Fibroblast of lung (primary cell): Measurements from ENCODE around the gene PSMD1. TPM values are rescaled to one million over a fixed set of nuclear protein-coding genes. Genes with fewer than 3 reads are reported as not detected.
A peak's percentile ranks its signal among the peaks of the same experiment; 100 is the strongest.
"Not testable (repeated sequence)": the region's sequence is repeated elsewhere in the genome, so short reads cannot be mapped to it uniquely, and the experiment has no call there.

Experiments
- DNase-seq, 2 donors: peaks; one replicate each; pipeline versions ENCODE4 v3.0.0 to v3.0.0-alpha.2; 2010; ENCODE audit warnings: low read depth in 2 of 2
- H2AFZ ChIP-seq: 2 replicates; pipeline ENCODE4 v1.5.1; 2012; ENCODE audit warnings: low read length, control low read depth, inconsistent platforms
- H3K27ac ChIP-seq: 2 replicates; pipeline ENCODE4 v1.5.1; 2011; ENCODE audit warnings: low read length, control low read depth; ENCODE audit not compliant: insufficient read depth
- H3K27me3 ChIP-seq: 2 replicates; pipeline ENCODE4 v1.5.1; 2011; ENCODE audit warnings: mild to moderate bottlenecking, low read length; ENCODE audit not compliant: control insufficient read depth, insufficient read depth
- H3K36me3 ChIP-seq: 2 replicates; pipeline ENCODE4 v1.5.1; 2011; ENCODE audit warnings: low read length; ENCODE audit not compliant: control insufficient read depth, insufficient read depth
- H3K4me1 ChIP-seq: 2 replicates; pipeline ENCODE4 v1.5.1; 2011; ENCODE audit warnings: low read length; ENCODE audit not compliant: control insufficient read depth, insufficient read depth; ENCODE audit errors: extremely low read depth
- H3K4me2 ChIP-seq: 2 replicates; pipeline ENCODE4 v1.5.1; 2011; ENCODE audit warnings: low read length, control low read depth; ENCODE audit not compliant: insufficient read depth; ENCODE audit errors: extremely low read depth
- H3K4me3 ChIP-seq, 4 experiments: fragments of 200-600 bp in 1 of 4; sonication (generic) in 1 of 4; replicated peaks in 1 of 4; 2 replicates each; pipeline ENCODE4 v1.5.1; 2011 to 2016; ENCODE audit warnings: low read length in 4 of 4, low read depth in 3 of 4, mild to moderate bottlenecking in 3 of 4, control low read depth in 2 of 4, inconsistent platforms in 1 of 4, mixed read lengths in 1 of 4; ENCODE audit not compliant: insufficient read depth in 1 of 4; ENCODE audit errors: control extremely low read depth in 1 of 4
- H3K79me2 ChIP-seq: 2 replicates; pipeline ENCODE4 v1.5.1; 2012; ENCODE audit warnings: mild to moderate bottlenecking, low read length, inconsistent platforms; ENCODE audit not compliant: control insufficient read depth, insufficient read depth
- H3K9ac ChIP-seq: 2 replicates; pipeline ENCODE4 v1.5.1; 2011; ENCODE audit warnings: mild to moderate bottlenecking, low read length, control low read depth; ENCODE audit not compliant: insufficient read depth
- H3K9me3 ChIP-seq: 2 replicates; pipeline ENCODE4 v1.5.1; 2012; ENCODE audit warnings: low read depth, low read length; ENCODE audit not compliant: control insufficient read depth, insufficient read depth
- H4K20me1 ChIP-seq: 2 replicates; pipeline ENCODE4 v1.5.1; 2011; ENCODE audit warnings: low read length; ENCODE audit not compliant: control insufficient read depth, insufficient read depth; ENCODE audit errors: extremely low read depth
- EZH2 ChIP-seq: IDR thresholded peaks from 2 replicates; pipeline ENCODE4 v1.5.1; 2012; ENCODE audit warnings: low read length, control low read depth, mild to moderate bottlenecking; ENCODE audit errors: missing control alignments
- polyA plus RNA-seq, 2 donors: library from polyadenylated mRNA; depleted of rRNA in 1 of 2; stranded (reverse) in 1 of 2; unstranded in 1 of 2; fragments of >200 nt; gene quantifications; 2 replicates each; pipeline ENCODE4 v1.2.1, GENCODE V29; 2011 to 2012; ENCODE audit warnings: missing spikeins in 1 of 2
- total RNA-seq: library from RNA; depleted of rRNA; stranded (reverse); fragments of >200 nt; gene quantifications from 2 replicates; pipeline ENCODE4 v1.2.1, GENCODE V29; 2014
- TF ChIP-seq, protein P1 (sequence below), 2 donors: IDR thresholded peaks in 1 of 2; conservative IDR thresholded peaks in 1 of 2; 1 replicate in 1 of 2; 2 replicates in 1 of 2; pipeline ENCODE4 v1.5.1; 2011 to 2012; ENCODE audit warnings: low read length in 2 of 2, control low read depth in 1 of 2, inconsistent platforms in 1 of 2, low read depth in 1 of 2, mild to moderate bottlenecking in 1 of 2

The PSMD1 gene
- total and polyA plus RNA-seq, 2 donors (not counting 1 experiment from before 2014, with no cell fraction given): 125 to 144 TPM

DNA sequence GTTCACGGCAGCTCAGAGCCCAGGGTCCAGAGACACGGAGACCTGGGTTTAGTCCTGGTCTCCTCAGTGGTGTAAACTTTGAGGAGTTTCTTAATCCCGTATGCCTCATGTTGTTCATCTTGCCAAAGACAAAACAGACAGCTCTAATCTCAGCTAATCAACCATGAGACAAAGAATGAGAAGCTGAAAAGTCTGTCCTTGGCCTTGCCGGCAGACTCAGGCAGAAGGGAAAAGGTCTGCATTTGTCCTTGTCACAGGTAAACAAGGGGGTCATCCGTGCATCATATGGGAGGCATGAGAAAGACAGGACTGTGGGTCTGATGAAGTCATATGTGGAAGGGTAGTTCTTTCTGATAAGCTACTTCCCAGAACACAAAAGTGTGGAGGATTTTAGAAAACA is 139.9 kb downstream of the PSMD1 start:
- H4K20me1 ChIP-seq: no peaks in the 10 kb centered on the region

DNA sequence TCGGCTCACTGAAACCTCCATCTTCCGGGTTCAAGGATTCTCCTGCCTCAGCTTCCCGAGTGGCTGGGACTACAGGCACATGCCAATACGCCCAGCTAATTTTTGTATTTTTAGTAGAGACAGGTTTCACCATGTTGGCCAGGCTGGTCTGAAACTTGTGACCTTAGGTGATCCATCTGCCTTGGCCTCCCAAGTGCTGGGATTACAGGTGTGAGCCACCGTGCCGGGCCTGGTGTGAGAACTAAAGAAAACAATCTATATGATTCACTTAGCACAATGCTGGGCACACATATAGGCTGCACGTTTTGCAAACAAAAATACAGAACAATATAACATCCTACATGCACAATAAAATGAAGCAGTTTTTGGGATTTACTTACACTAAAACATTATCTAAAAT is 140.5 kb downstream of the PSMD1 start:
- peaks cover 16% of the 10 kb centered on the region for H3K79me2 ChIP-seq
- not testable (repeated sequence) for H3K4me3 ChIP-seq, H3K9ac ChIP-seq, H4K20me1 ChIP-seq, H3K4me2 ChIP-seq, H3K27me3 ChIP-seq, H3K36me3 ChIP-seq, H2AFZ ChIP-seq, H3K9me3 ChIP-seq, DNase-seq, H3K27ac ChIP-seq
- H3K4me1 ChIP-seq: peaks cover 12% of the 10 kb centered on the region

More for the DNA sequence above, 139.9 kb downstream of the PSMD1 start:
- H3K9ac ChIP-seq: no peak overlapping the region
- peaks cover 14% of the 10 kb centered on the region for H3K79me2 ChIP-seq
- H3K36me3 ChIP-seq: peaks cover 2% of the 10 kb centered on the region
- no peaks in the 10 kb centered on the region for H3K27me3 ChIP-seq
- peaks cover 16% of the 10 kb centered on the region for H3K4me1 ChIP-seq
- H3K27ac ChIP-seq: no peak overlapping the region
- H3K4me3 ChIP-seq: no peak overlapping the region
- no peak overlapping the region for H3K4me2 ChIP-seq
- TF ChIP-seq EZH2: no peak
- TF ChIP-seq, protein P1, sequence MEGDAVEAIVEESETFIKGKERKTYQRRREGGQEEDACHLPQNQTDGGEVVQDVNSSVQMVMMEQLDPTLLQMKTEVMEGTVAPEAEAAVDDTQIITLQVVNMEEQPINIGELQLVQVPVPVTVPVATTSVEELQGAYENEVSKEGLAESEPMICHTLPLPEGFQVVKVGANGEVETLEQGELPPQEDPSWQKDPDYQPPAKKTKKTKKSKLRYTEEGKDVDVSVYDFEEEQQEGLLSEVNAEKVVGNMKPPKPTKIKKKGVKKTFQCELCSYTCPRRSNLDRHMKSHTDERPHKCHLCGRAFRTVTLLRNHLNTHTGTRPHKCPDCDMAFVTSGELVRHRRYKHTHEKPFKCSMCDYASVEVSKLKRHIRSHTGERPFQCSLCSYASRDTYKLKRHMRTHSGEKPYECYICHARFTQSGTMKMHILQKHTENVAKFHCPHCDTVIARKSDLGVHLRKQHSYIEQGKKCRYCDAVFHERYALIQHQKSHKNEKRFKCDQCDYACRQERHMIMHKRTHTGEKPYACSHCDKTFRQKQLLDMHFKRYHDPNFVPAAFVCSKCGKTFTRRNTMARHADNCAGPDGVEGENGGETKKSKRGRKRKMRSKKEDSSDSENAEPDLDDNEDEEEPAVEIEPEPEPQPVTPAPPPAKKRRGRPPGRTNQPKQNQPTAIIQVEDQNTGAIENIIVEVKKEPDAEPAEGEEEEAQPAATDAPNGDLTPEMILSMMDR (conservative IDR thresholded peaks at IDR 0.05 in 1 of 2, IDR thresholded peaks at IDR 0.05 in 1 of 2; ENCODE audit: low read depth in 1 of 2, low read length in 2 of 2): no peak
- H2AFZ ChIP-seq: no peak overlapping the region
- no peak for DNase-seq
- H3K9me3 ChIP-seq: no peaks in the 10 kb centered on the region

DNA sequence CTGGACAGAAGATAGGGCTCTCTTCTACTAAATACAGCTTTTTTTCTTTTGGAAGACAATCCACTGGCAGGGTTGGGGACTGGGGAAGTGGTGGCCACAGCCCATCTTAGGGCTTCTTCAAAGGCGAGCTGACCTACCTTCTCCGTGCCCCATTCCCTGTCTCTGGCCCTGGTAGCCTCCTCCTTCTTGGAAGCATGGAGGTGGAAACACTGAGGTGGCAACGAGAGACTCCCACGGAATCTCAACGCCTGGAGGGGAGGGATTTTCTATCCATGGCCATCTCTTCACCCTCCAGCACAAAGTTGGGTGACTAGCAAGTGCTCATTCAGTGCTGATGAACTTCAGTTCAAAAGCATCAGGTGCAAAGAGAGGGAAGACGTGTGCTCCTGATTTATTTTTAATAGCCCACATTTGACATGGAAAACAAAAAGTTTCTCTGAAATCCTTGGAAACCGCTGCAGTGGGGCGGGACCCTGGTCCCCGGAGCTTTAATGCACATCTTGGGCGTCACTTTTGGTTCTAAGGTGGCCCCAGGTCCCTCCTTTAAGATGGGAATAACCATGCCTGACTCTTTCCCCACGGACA is 141.1 kb downstream of the PSMD1 start:
- DNase-seq: no peak
- H3K27me3 ChIP-seq: no peaks in the 10 kb centered on the region
- H3K27ac ChIP-seq: peak overlapping the region; percentile 82
- H3K79me2 ChIP-seq: peaks cover 21% of the 10 kb centered on the region
- H3K9ac ChIP-seq: peak overlapping the region; percentile 73
- no peaks in the 10 kb centered on the region for H3K9me3 ChIP-seq
- H3K36me3 ChIP-seq: peaks cover 2% of the 10 kb centered on the region
- H3K4me2 ChIP-seq: peak overlapping the region; percentile 94
- H2AFZ ChIP-seq: peak overlapping the region; percentile 100
- no peaks in the 10 kb centered on the region for H4K20me1 ChIP-seq
- peak overlapping the region; percentile 67 to 95 (median 92) for H3K4me3 ChIP-seq
- peaks cover 9% of the 10 kb centered on the region for H3K4me1 ChIP-seq
- TF ChIP-seq, protein P1 (conservative IDR thresholded peaks at IDR 0.05 in 1 of 2, IDR thresholded peaks at IDR 0.05 in 1 of 2; ENCODE audit: low read depth in 1 of 2, low read length in 2 of 2): no peak
- no peak for TF ChIP-seq EZH2
